Body of pancreas (tissue), 4 donors: Measurements from ENCODE around the gene SIRPG. TPM values are rescaled to one million over a fixed set of nuclear protein-coding genes. Genes with fewer than 3 reads are reported as not detected.
"Not testable (repeated sequence)": the region's sequence is repeated elsewhere in the genome, so short reads cannot be mapped to it uniquely, and the experiment has no call there.

Experiments used
- ATAC-seq: fragments of 150-250 bp; one replicate; pipeline ENCODE4 v1.9.1; 2016
- DNase-seq, 4 donors: peaks; one replicate each; pipeline ENCODE4 v3.0.0-alpha.2; 2019
- H3K27ac ChIP-seq, 4 donors: fragments of 200-600 bp; sonication (generic); 1 replicate in 3 of 4; 2 replicates in 1 of 4; pipeline versions ENCODE4 v1.5.1 to v1.6.1; 2016 to 2019; ENCODE audit warnings: mild to moderate bottlenecking in 1 of 4, mixed read lengths in 1 of 4, moderate library complexity in 1 of 4
- H3K27me3 ChIP-seq, 2 donors: fragments of 200-600 bp; sonication (generic); one replicate each; pipeline ENCODE4 v1.6.0; 2016; ENCODE audit warnings: mild to moderate bottlenecking in 1 of 2
- H3K36me3 ChIP-seq, 2 donors: fragments of 200-600 bp; sonication (generic); replicated peaks in 1 of 2; 2 replicates each; pipeline ENCODE4 v1.5.1; 2016; ENCODE audit warnings: low read depth in 2 of 2; ENCODE audit not compliant: insufficient read depth in 1 of 2
- H3K4me1 ChIP-seq: fragments of 200-600 bp; sonication (generic); one replicate; pipeline ENCODE4 v1.6.0; 2016
- H3K4me3 ChIP-seq, 2 donors: fragments of 200-600 bp; sonication (generic); 1 replicate in 1 of 2; 2 replicates in 1 of 2; pipeline ENCODE4 v1.5.1; 2016 to 2019
- H3K9me3 ChIP-seq, 3 donors: fragments of 200-600 bp; sonication (generic); 1 replicate in 2 of 3; 2 replicates in 1 of 3; pipeline ENCODE4 v1.5.1; 2016
- CTCF ChIP-seq, 7 experiments: fragments of 450-650 bp in 4 of 7; fragments of 200-600 bp in 3 of 7; sonication (generic) in 3 of 7; IDR thresholded peaks; one replicate each; pipeline ENCODE4 v1.5.1; 2016 to 2019; ENCODE audit warnings: antibody characterized with exemption in 7 of 7
- POLR2A ChIP-seq, 3 donors: fragments of 450-650 bp; IDR thresholded peaks; one replicate each; pipeline ENCODE4 v1.6.1; 2016; ENCODE audit warnings: antibody characterized with exemption in 3 of 3, mild to moderate bottlenecking in 2 of 3
- WGBS, 2 donors: methylation state at CpG; one replicate each; pipeline ENCODE4 v1.1.5; 2017; 5-methylcytosine and 5-hydroxymethylcytosine counted together
- intact Hi-C: fragments of 100-400 bp; cut with DNase I; formaldehyde crosslinking; loops from one replicate; pipeline ENCODE4 v1.15.1; 2023
- total RNA-seq, 2 donors: library from RNA; depleted of rRNA; stranded (reverse); fragments of >200 nt; gene quantifications; one replicate each; pipeline ENCODE4 v1.1.0, GENCODE V29; 2016

Gene SIRPG
- total RNA-seq, 2 donors from 2014 or later, result not detected

DNA sequence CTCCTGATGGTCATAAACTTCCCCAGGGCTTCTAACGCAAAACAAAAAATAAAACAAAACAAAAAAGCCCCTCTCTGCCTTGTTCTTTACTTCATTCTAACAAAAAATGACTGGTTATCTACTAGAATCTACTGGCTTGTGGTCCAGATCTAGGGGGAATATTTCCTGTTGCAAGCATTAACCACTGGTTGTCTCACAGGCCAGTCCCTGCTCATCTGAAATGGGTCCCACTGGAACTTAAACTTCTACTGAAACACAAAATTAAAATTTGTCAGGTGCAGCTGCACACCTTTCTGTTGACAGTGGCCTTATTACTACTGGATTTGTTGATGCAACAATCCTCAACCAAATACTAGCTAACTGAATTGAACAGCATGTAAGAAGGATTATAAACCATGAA is 5.5 kb downstream of the SIRPG start:
- Histone ChIP-seq H3K9me3 (no peaks in the 10 kb centered on the region), H3K4me1 (no peaks in the 10 kb centered on the region), H3K27me3 (no peaks in the 10 kb centered on the region), H3K36me3 (no peaks in the 10 kb centered on the region), H3K27ac (no peak overlapping the region), H3K4me3 (no peak overlapping the region)
- intact Hi-C loops, result no loop called here
- WGBS, 2 donors, result 44 to 53% methylated on average over 1 of the region's 1 CpG
- no peak for TF ChIP-seq POLR2A (IDR thresholded peaks at IDR 0.05)
- ATAC-seq, result no peak
- no peak for DNase-seq

- intact Hi-C loops, result no loop called here
- ATAC-seq, result no peak
- no peaks in the 10 kb centered on the region for H3K4me1 ChIP-seq
- DNase-seq, result no peak
- H3K9me3 ChIP-seq, result no peaks in the 10 kb centered on the region
- H3K36me3 ChIP-seq, result no peaks in the 10 kb centered on the region
- H3K27ac ChIP-seq, result no peak overlapping the region
- 52 to 62% methylated on average over 3 of the region's 3 CpGs for WGBS, 2 donors
- no peak overlapping the region for H3K4me3 ChIP-seq
- no peaks in the 10 kb centered on the region for H3K27me3 ChIP-seq
- TF ChIP-seq CTCF (IDR thresholded peaks at IDR 0.05), result no peak
- no peak for TF ChIP-seq POLR2A (IDR thresholded peaks at IDR 0.05)
Observed at GRCh38 chr20:1651268-1652058, 6.1 kb downstream of the SIRPG start.

DNA sequence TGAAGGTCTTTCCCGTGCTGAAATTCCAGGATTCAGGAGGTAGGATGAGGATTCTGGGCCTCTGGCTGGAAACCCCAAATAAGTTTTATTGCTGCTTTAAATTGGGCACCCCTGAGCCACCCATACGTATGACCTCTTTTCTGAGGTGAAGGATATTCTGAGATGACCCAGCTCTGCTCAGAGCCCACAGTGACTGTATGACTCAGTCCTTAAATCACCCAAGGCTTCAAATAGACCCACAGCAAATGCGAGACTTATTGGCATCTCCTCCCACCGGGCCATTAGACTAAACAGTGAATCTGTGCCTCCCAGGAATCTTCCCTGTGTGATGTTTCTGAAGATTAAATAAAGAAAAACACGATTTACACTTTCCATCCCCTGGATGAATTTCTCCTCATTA is 9.5 kb downstream of the SIRPG start:
- no peak for ATAC-seq
- intact Hi-C loops, result no loop called here

GRCh38 chr20:1646975-1647431 is 10.6 kb downstream of the SIRPG start:
- Histone ChIP-seq H3K27me3 (no peaks in the 10 kb centered on the region), H3K36me3 (no peaks in the 10 kb centered on the region), H3K4me3 (no peak overlapping the region), H3K27ac (no peak overlapping the region), H3K9me3 (no peaks in the 10 kb centered on the region), H3K4me1 (no peaks in the 10 kb centered on the region)
- ATAC-seq (no peak), DNase-seq (no peak)
- intact Hi-C loops, result no loop called here
- TF ChIP-seq CTCF (IDR thresholded peaks at IDR 0.05) (no peak), POLR2A (IDR thresholded peaks at IDR 0.05) (no peak)
- 74 to 81% methylated on average over 3 of the region's 3 CpGs for WGBS, 2 donors

More for the DNA sequence above, 9.5 kb downstream of the SIRPG start:
- TF ChIP-seq CTCF (IDR thresholded peaks at IDR 0.05) (no peak), POLR2A (IDR thresholded peaks at IDR 0.05) (no peak)
- DNase-seq, result no peak
- no peaks in the 10 kb centered on the region for H3K9me3 ChIP-seq
- H3K4me3 ChIP-seq, result no peak overlapping the region
- H3K4me1 ChIP-seq, result no peaks in the 10 kb centered on the region
- WGBS, 2 donors, result 43 to 52% methylated on average over 4 to 5 of the region's 5 CpGs
- no peaks in the 10 kb centered on the region for H3K27me3 ChIP-seq
- H3K36me3 ChIP-seq, result no peaks in the 10 kb centered on the region
- H3K27ac ChIP-seq, result no peak overlapping the region

GRCh38 chr20:1644101-1644962 is 13.2 kb downstream of the SIRPG start:
- no peaks in the 10 kb centered on the region for H3K4me1 ChIP-seq
- no peak overlapping the region for H3K27ac ChIP-seq
- H3K36me3 ChIP-seq, result no peaks in the 10 kb centered on the region
- DNase-seq, result no peak
- intact Hi-C loops, result no loop called here
- 74 to 84% methylated on average over 4 to 8 of the region's 8 CpGs for WGBS, 2 donors
- H3K4me3 ChIP-seq, result no peak overlapping the region
- no peaks in the 10 kb centered on the region for H3K9me3 ChIP-seq
- no peak for ATAC-seq
- no peaks in the 10 kb centered on the region for H3K27me3 ChIP-seq
- no peak for TF ChIP-seq CTCF (IDR thresholded peaks at IDR 0.05)
- no peak for TF ChIP-seq POLR2A (IDR thresholded peaks at IDR 0.05)

- 53% methylated on average over 2 of the region's 2 CpGs for WGBS, 2 donors
- H3K4me1 ChIP-seq, H3K27me3 ChIP-seq, DNase-seq, H3K4me3 ChIP-seq, H3K9me3 ChIP-seq, H3K36me3 ChIP-seq, ATAC-seq, H3K27ac ChIP-seq, intact Hi-C loops: not testable (repeated sequence)
Observed at GRCh38 chr20:1638643-1639042, 18.9 kb downstream of the SIRPG start.
